HepG2 (cell line): ENCODE results near the gene GADL1. TPM values are rescaled to one million over a fixed set of nuclear protein-coding genes. Genes with fewer than 3 reads are reported as not detected.

Experiments
- ATAC-seq: fragments of 200-7000 bp; cut with Tn5 transposase; 3 replicates; pipeline ENCODE4 v1.9.1; 2020; ENCODE audit warnings: mild to moderate bottlenecking, moderate library complexity
- BruUV-seq: library from RNA; stranded (reverse); fragments of 400-500 nt; replicated peaks from 2 replicates; lab custom pipeline; 2021; lab: Mats Ljungman, UMichigan
- CTCF ChIA-PET: fragments of 300-600 bp; formaldehyde crosslinking; extraction: SDS; loops from one replicate; lab custom pipeline; 2021; ENCODE audit warnings: low total read pairs, inconsistent platforms, low intra/inter-chr PET ratio; lab: Yijun Ruan, JAX
- POLR2A ChIA-PET: fragments of 350-600 bp; sonication (Branson Sonifier 250); formaldehyde crosslinking; loops from one replicate; lab custom pipeline; 2020; ENCODE audit warnings: antibody characterized with exemption, inconsistent platforms; lab: Yijun Ruan, JAX
- DNase-seq: peaks from one replicate; pipeline ENCODE4 v3.0.0-alpha.2; 2015; ENCODE audit warnings: low spot score
- FAIRE-seq: peaks from 3 replicates; lab custom pipeline; 2011; peaks lifted over from hg19 to GRCh38; lab: Jason Lieb, UNC
- H2AFZ ChIP-seq: one replicate; pipeline ENCODE4 v1.6.1; 2011; ENCODE audit warnings: low read length, inconsistent platforms
- H3K27ac ChIP-seq: fragments of 300-600 bp; 3 replicates; pipeline ENCODE4 v1.8.0; 2011; ENCODE audit warnings: mixed run types, mild to moderate bottlenecking, mixed read lengths, low read length, inconsistent platforms; ENCODE audit not compliant: insufficient read depth; ENCODE audit errors: extremely low read length
- H3K27me3 ChIP-seq, 2 experiments: fragments of 200-600 bp in 1 of 2; 2 replicates in 1 of 2; 3 replicates in 1 of 2; pipeline versions ENCODE4 v1.6.0 to v1.8.0; 2011; ENCODE audit warnings: low read length in 2 of 2, mild to moderate bottlenecking in 2 of 2, moderate library complexity in 2 of 2, inconsistent platforms in 1 of 2; ENCODE audit not compliant: insufficient read depth in 2 of 2, control insufficient read depth in 1 of 2
- H3K36me3 ChIP-seq, 2 experiments: fragments of 200-600 bp in 1 of 2; replicated peaks in 1 of 2; 2 replicates in 1 of 2; 3 replicates in 1 of 2; pipeline versions ENCODE4 v1.5.1 to v1.8.0; 2011; ENCODE audit warnings: low read length in 2 of 2, inconsistent platforms in 1 of 2; ENCODE audit not compliant: insufficient read depth in 2 of 2, control insufficient read depth in 1 of 2
- H3K4me1 ChIP-seq: 2 replicates; pipeline ENCODE4 v1.5.1; 2012; ENCODE audit warnings: low read length, inconsistent platforms; ENCODE audit not compliant: insufficient read depth
- H3K4me2 ChIP-seq: 2 replicates; pipeline ENCODE4 v1.6.0; 2011; ENCODE audit warnings: low read depth, low read length, inconsistent platforms
- H3K4me3 ChIP-seq, 3 experiments: fragments of 200-600 bp in 1 of 3; sonication (generic), shearing (Covaris generic) in 1 of 3; replicated peaks in 1 of 3; 2 replicates each; pipeline ENCODE4 v1.5.1; 2011 to 2016; ENCODE audit warnings: low read length in 3 of 3, inconsistent platforms in 2 of 3, low read depth in 2 of 3, mild to moderate bottlenecking in 2 of 3, control low read depth in 1 of 3, mixed read lengths in 1 of 3; ENCODE audit not compliant: insufficient read depth in 1 of 3
- H3K79me2 ChIP-seq: one replicate; pipeline ENCODE4 v1.6.1; 2011; ENCODE audit warnings: low read length, inconsistent platforms; ENCODE audit not compliant: insufficient read depth
- H3K9ac ChIP-seq: 2 replicates; pipeline ENCODE4 v1.6.0; 2011; ENCODE audit warnings: mild to moderate bottlenecking, low read depth, low read length, inconsistent platforms; ENCODE audit not compliant: insufficient read depth
- H3K9me3 ChIP-seq: 2 replicates; pipeline ENCODE4 v1.5.1; 2012; ENCODE audit warnings: mild to moderate bottlenecking, low read length
- H4K20me1 ChIP-seq: 2 replicates; pipeline ENCODE4 v1.6.0; 2011; ENCODE audit warnings: inconsistent platforms, mild to moderate bottlenecking, low read length, moderate library complexity; ENCODE audit not compliant: insufficient read depth
- CREB1 ChIP-seq, 2 experiments: fragments of 450-650 bp in 1 of 2; IDR thresholded peaks; 2 replicates each; pipeline ENCODE4 v1.6.1; 2016 to 2017; ENCODE audit warnings: control low read depth in 1 of 2, mild to moderate bottlenecking in 1 of 2, missing compliant biosample characterization in 1 of 2, missing genetic modification characterization in 1 of 2
- GZF1 ChIP-seq: sonication (generic); formaldehyde crosslinking; IDR thresholded peaks from 2 replicates; pipeline ENCODE4 v1.5.1; 2020; ENCODE audit warnings: mild to moderate bottlenecking, missing genetic modification reagents
- HES4 ChIP-seq: sonication (generic); formaldehyde crosslinking; IDR thresholded peaks from 2 replicates; pipeline ENCODE4 v1.9.0; 2021; ENCODE audit warnings: mild to moderate bottlenecking, missing genetic modification reagents, borderline replicate concordance
- HINFP ChIP-seq: sonication (generic); formaldehyde crosslinking; IDR thresholded peaks from 2 replicates; pipeline ENCODE4 v1.4.0; 2020; ENCODE audit warnings: low read depth, mild to moderate bottlenecking, missing genetic modification reagents
- RXRA ChIP-seq: sonication (generic); formaldehyde crosslinking; IDR thresholded peaks from 2 replicates; pipeline ENCODE4 v1.5.1; 2020; ENCODE audit warnings: missing genetic modification reagents
- RXRB ChIP-seq: IDR thresholded peaks from 2 replicates; pipeline ENCODE4 v1.6.1; 2016; ENCODE audit warnings: borderline replicate concordance, missing genetic modification reagents, missing compliant biosample characterization
- SMAD1 ChIP-seq: sonication (generic); formaldehyde crosslinking; IDR thresholded peaks from 2 replicates; pipeline ENCODE4 v1.4.0; 2020; ENCODE audit warnings: missing genetic modification reagents, low read depth, mild to moderate bottlenecking, borderline replicate concordance
- TFDP1 ChIP-seq: IDR thresholded peaks from 2 replicates; pipeline ENCODE4 v1.6.1; 2016; ENCODE audit warnings: missing compliant biosample characterization, missing genetic modification reagents, borderline replicate concordance
- U2AF2 ChIP-seq: fragments of 200-400 bp; formaldehyde crosslinking; IDR thresholded peaks from 2 replicates; pipeline ENCODE4 v1.6.1; 2017; ENCODE audit warnings: low read depth, mild to moderate bottlenecking, low read length
- ZBTB34 ChIP-seq: sonication (generic); formaldehyde crosslinking; IDR thresholded peaks from 2 replicates; pipeline ENCODE4 v1.8.0; 2022; ENCODE audit warnings: mild to moderate bottlenecking, missing genetic modification reagents
- ZBTB42 ChIP-seq: sonication (generic); formaldehyde crosslinking; IDR thresholded peaks from 2 replicates; pipeline ENCODE4 v1.5.0; 2020; ENCODE audit warnings: mild to moderate bottlenecking, missing genetic modification reagents
- ZBTB43 ChIP-seq: sonication (generic); formaldehyde crosslinking; conservative IDR thresholded peaks from 2 replicates; pipeline ENCODE4 v1.4.0; 2020; ENCODE audit warnings: missing genetic modification reagents
- ZNF207 ChIP-seq: fragments of 450-650 bp; IDR thresholded peaks from 2 replicates; pipeline ENCODE4 v1.6.1; 2016; ENCODE audit warnings: antibody characterized with exemption, borderline replicate concordance
- ZNF513 ChIP-seq: sonication (generic); formaldehyde crosslinking; conservative IDR thresholded peaks from 2 replicates; pipeline ENCODE4 v1.5.0; 2020; ENCODE audit warnings: missing genetic modification reagents
- ZNF556 ChIP-seq: sonication (generic); formaldehyde crosslinking; IDR thresholded peaks from 2 replicates; pipeline ENCODE4 v1.4.0; 2020; ENCODE audit warnings: mild to moderate bottlenecking, missing genetic modification reagents, borderline replicate concordance
- ZSCAN9 ChIP-seq: IDR thresholded peaks from 2 replicates; pipeline ENCODE4 v1.6.1; 2016; ENCODE audit warnings: borderline replicate concordance
- WGBS: methylation state at CpG from one replicate; pipeline ENCODE4 v1.1.6; 2017; ENCODE audit warnings: low lambda C conversion rate; 5-methylcytosine and 5-hydroxymethylcytosine counted together
- in situ Hi-C: cut with HindIII; loops from 2 replicates; pipeline ENCODE4 v1.10.0; 2017; ENCODE audit warnings: low pct_unique_long_range_greater_than_20kb; ENCODE audit not compliant: extremely low pct_ligation_motif_present
- intact Hi-C: fragments of 100-400 bp; cut with micrococcal nuclease; formaldehyde crosslinking; loops from one replicate; pipeline ENCODE4 v1.10.0; 2022; ENCODE audit not compliant: unreplicated experiment
- polyA plus RNA-seq, 8 experiments: library from polyadenylated mRNA; depleted of rRNA in 3 of 8; stranded (reverse) in 7 of 8; unstranded in 1 of 8; fragments of >200 nt; fragmentation: Illumina TruSeq in 4 of 8; extraction: Trizol in 4 of 8; gene quantifications; 2 replicates each; pipeline versions ENCODE4 v1.2.1 to v1.2.3, GENCODE V29; 2011 to 2016; ENCODE audit warnings: low read depth in 4 of 8, missing spikeins in 1 of 8, mixed read lengths in 1 of 8; ENCODE audit not compliant: insufficient read depth in 1 of 8
- total RNA-seq, 5 experiments: library from RNA; depleted of rRNA; stranded (reverse); fragments of >200 nt; fragmentation: Illumina TruSeq; extraction: Trizol; gene quantifications; 2 replicates each; pipeline ENCODE4 v1.2.3, GENCODE V29; 2016; ENCODE audit warnings: low read depth in 1 of 5

The GADL1 gene
- total and polyA plus RNA-seq, 2 of the 13 experiments (the other 11 are each of a cell fraction or from before 2014, with no cell fraction given), result not detected

GRCh38 chr3:30871720-30872119 lies 22.7 kb downstream of the GADL1 start (continued):
- TF ChIP-seq ZBTB43 (CRISPR knock-in tag) (no peak), ZNF513 (CRISPR knock-in tag) (no peak), GZF1 (CRISPR knock-in tag) (no peak), ZBTB34 (CRISPR knock-in tag) (no peak), ZBTB42 (no peak), HES4 (CRISPR knock-in tag) (no peak), RXRA (CRISPR knock-in tag) (no peak)

- CTCF ChIA-PET, result no interaction called here
- H3K79me2 ChIP-seq, result no peaks in the 10 kb centered on the region
- FAIRE-seq (no peak), ATAC-seq (no peak), DNase-seq (no peak)
- 3% methylated on average over 2 of the region's 2 CpGs for WGBS
- BruUV-seq, result no TSS peak
- no peaks in the 10 kb centered on the region for H3K9me3 ChIP-seq
- H2AFZ ChIP-seq, result no peak overlapping the region
- H4K20me1 ChIP-seq, result no peaks in the 10 kb centered on the region
- H3K27me3 ChIP-seq, result peaks cover 0 to 9% of the 10 kb centered on the region in 2 experiments; a peak in 2 of 5 replicates
- no peak overlapping the region for H3K9ac ChIP-seq
- POLR2A ChIA-PET, result no interaction called here
- H3K36me3 ChIP-seq, result no peaks in the 10 kb centered on the region
- no peak for TF ChIP-seq HINFP (CRISPR knock-in tag)
- no peak for TF ChIP-seq CREB1 (IDR thresholded peaks at IDR 0.05)
- TF ChIP-seq CREB1 (CRISPR knock-in tag; IDR thresholded peaks at IDR 0.05), result no peak
- no peak for TF ChIP-seq ZSCAN9
- TF ChIP-seq U2AF2, result no peak
- TF ChIP-seq TFDP1, result no peak
- TF ChIP-seq SMAD1 (CRISPR knock-in tag), result no peak
- TF ChIP-seq ZNF556, result no peak
- no peak for TF ChIP-seq RXRB (CRISPR knock-in tag)
- TF ChIP-seq ZNF207, result no peak
- H3K27ac ChIP-seq, result no peak overlapping the region
- in situ Hi-C loops (no loop called here), intact Hi-C loops (no loop called here)
- no peak overlapping the region for H3K4me2 ChIP-seq
- H3K4me3 ChIP-seq, result no peak overlapping the region
- no peaks in the 10 kb centered on the region for H3K4me1 ChIP-seq
Observed at GRCh38 chr3:30864836-30865235, 29.6 kb downstream of the GADL1 start.
